Endothelial cell of umbilical vein (primary cell): ENCODE results near the gene UGT1A3. TPM values are rescaled to one million over a fixed set of nuclear protein-coding genes. Genes with fewer than 3 reads are reported as not detected.

Source experiments
- BruUV-seq: library from RNA; stranded (reverse); fragments of 400-500 nt; replicated peaks from 2 replicates; lab custom pipeline; 2021; lab: Mats Ljungman, UMichigan
- CTCF ChIA-PET: fragments of 300-600, 350-600 bp; sonication (Branson Sonifier 250); formaldehyde crosslinking; loops from one replicate; lab custom pipeline; 2021; ENCODE audit warnings: antibody characterized with exemption, inconsistent platforms; lab: Charles Lee
- POLR2A ChIA-PET: fragments of 300-600, 350-600 bp; sonication (Branson Sonifier 250); formaldehyde crosslinking; loops from one replicate; lab custom pipeline; 2021; ENCODE audit warnings: antibody characterized with exemption, inconsistent platforms; lab: Charles Lee
- DNase-seq: peaks from one replicate; pipeline ENCODE4 v3.0.0-alpha.2; 2011; ENCODE audit warnings: low read depth, low spot score
- FAIRE-seq: peaks from 2 replicates; lab custom pipeline; 2011; peaks lifted over from hg19 to GRCh38; lab: Jason Lieb, UNC
- H2AFZ ChIP-seq: 2 replicates; pipeline ENCODE4 v1.6.0; 2012; ENCODE audit warnings: low read depth, low read length, control low read depth, inconsistent platforms
- H3K27ac ChIP-seq: 2 replicates; pipeline ENCODE4 v1.5.1; 2011; ENCODE audit warnings: low read depth, mild to moderate bottlenecking, control low read depth, low read length, moderate library complexity; ENCODE audit not compliant: insufficient read depth
- H3K27me3 ChIP-seq, 2 experiments: 2 replicates each; pipeline versions ENCODE4 v1.6.0 to v1.6.1; 2011; ENCODE audit warnings: low read length in 2 of 2, mixed read lengths in 1 of 2; ENCODE audit not compliant: control insufficient read depth in 2 of 2, insufficient read depth in 2 of 2
- H3K36me3 ChIP-seq, 2 experiments: 2 replicates in 1 of 2; 3 replicates in 1 of 2; pipeline ENCODE4 v1.5.1; 2011; ENCODE audit warnings: low read length in 2 of 2, mild to moderate bottlenecking in 1 of 2, moderate library complexity in 1 of 2; ENCODE audit not compliant: control insufficient read depth in 2 of 2, insufficient read depth in 2 of 2; ENCODE audit errors: extremely low read depth in 1 of 2
- H3K4me1 ChIP-seq: 3 replicates; pipeline ENCODE4 v1.5.1; 2011; ENCODE audit warnings: mild to moderate bottlenecking, low read length; ENCODE audit not compliant: control insufficient read depth, insufficient read depth; ENCODE audit errors: extremely low read depth
- H3K4me2 ChIP-seq: 2 replicates; pipeline ENCODE4 v1.6.1; 2011; ENCODE audit warnings: low read length, control low read depth, mixed read lengths; ENCODE audit not compliant: insufficient read depth
- H3K4me3 ChIP-seq, 3 experiments: fragments of 200-600 bp in 1 of 3; sonication (generic), shearing (Covaris generic) in 1 of 3; replicated peaks in 1 of 3; 2 replicates each; pipeline ENCODE4 v1.5.1; 2011 to 2016; ENCODE audit warnings: control low read depth in 3 of 3, low read length in 3 of 3, mild to moderate bottlenecking in 2 of 3, inconsistent platforms in 1 of 3, low read depth in 1 of 3, moderate library complexity in 1 of 3; ENCODE audit not compliant: insufficient read depth in 1 of 3
- H3K79me2 ChIP-seq: 2 replicates; pipeline ENCODE4 v1.6.0; 2012; ENCODE audit warnings: low read length, inconsistent platforms; ENCODE audit not compliant: control insufficient read depth, insufficient read depth
- H3K9ac ChIP-seq: replicated peaks from 2 replicates; pipeline ENCODE3; 2011; ENCODE audit warnings: low read length, control low read depth; ENCODE audit not compliant: insufficient read depth; ENCODE audit errors: extremely low read depth
- H3K9me1 ChIP-seq: replicated peaks from 3 replicates; pipeline ENCODE4 v1.6.0; 2011; ENCODE audit warnings: mild to moderate bottlenecking, low read length; ENCODE audit not compliant: control insufficient read depth, insufficient read depth; ENCODE audit errors: extremely low read depth
- H3K9me3 ChIP-seq: replicated peaks from 2 replicates; pipeline ENCODE4 v1.5.1; 2012; ENCODE audit warnings: low read length, inconsistent platforms; ENCODE audit not compliant: control insufficient read depth, insufficient read depth
- H4K20me1 ChIP-seq: replicated peaks from 2 replicates; pipeline ENCODE3; 2011; ENCODE audit warnings: mild to moderate bottlenecking, low read length; ENCODE audit not compliant: control insufficient read depth, insufficient read depth; ENCODE audit errors: extremely low read depth
- CTCF ChIP-seq, 2 donors: IDR thresholded peaks; 1 replicate in 1 of 2; 2 replicates in 1 of 2; pipeline ENCODE4 v1.5.1; 2011; ENCODE audit warnings: low read length in 2 of 2, mild to moderate bottlenecking in 2 of 2, moderate library complexity in 2 of 2, control low read depth in 1 of 2, inconsistent platforms in 1 of 2, low read depth in 1 of 2; ENCODE audit not compliant: insufficient read depth in 1 of 2; ENCODE audit errors: extremely low read depth in 1 of 2
- EZH2 ChIP-seq: IDR thresholded peaks from 2 replicates; pipeline ENCODE4 v1.6.1; 2012; ENCODE audit warnings: borderline replicate concordance, low read depth, mild to moderate bottlenecking, moderate library complexity, low read length, inconsistent platforms; ENCODE audit not compliant: severe bottlenecking
- FOS ChIP-seq: IDR thresholded peaks from 2 replicates; pipeline ENCODE4 v1.6.1; 2011; ENCODE audit warnings: mild to moderate bottlenecking, low read length, moderate library complexity, borderline replicate concordance; ENCODE audit not compliant: insufficient read depth
- GATA2 ChIP-seq: IDR thresholded peaks from 2 replicates; pipeline ENCODE4 v1.7.0; 2011; ENCODE audit warnings: low read depth, mild to moderate bottlenecking, moderate library complexity, mixed read lengths, low read length; ENCODE audit not compliant: insufficient read length, insufficient read depth
- JUN ChIP-seq: IDR thresholded peaks from 2 replicates; pipeline ENCODE4 v1.6.1; 2011; ENCODE audit warnings: borderline replicate concordance, low read depth; ENCODE audit not compliant: insufficient read length, insufficient read depth
- MAX ChIP-seq: IDR thresholded peaks from 2 replicates; pipeline ENCODE4 v1.6.1; 2011; ENCODE audit not compliant: insufficient read depth, insufficient read length
- MYC ChIP-seq: IDR thresholded peaks from one replicate; pipeline ENCODE4 v1.6.1; 2011; ENCODE audit warnings: mild to moderate bottlenecking, low read depth, low read length
- POLR2A ChIP-seq: IDR thresholded peaks from 2 replicates; pipeline ENCODE4 v1.6.1; 2012; ENCODE audit warnings: low read depth, mild to moderate bottlenecking, control low read depth, low read length
- POLR2AphosphoS5 ChIP-seq: IDR thresholded peaks from 2 replicates; pipeline ENCODE4 v1.6.1; 2012; ENCODE audit warnings: low read depth, mild to moderate bottlenecking, control low read depth, low read length, moderate library complexity; ENCODE audit not compliant: insufficient read depth
- dilution Hi-C: fragments of 300-500 bp; cut with MboI; formaldehyde crosslinking; loops from one replicate; pipeline ENCODE4 v1.15.0; 2019; ENCODE audit warnings: low sequenced_read_pairs; ENCODE audit not compliant: extremely low pct_ligation_motif_present
- intact Hi-C: fragments of 100-400 bp; cut with micrococcal nuclease; formaldehyde crosslinking; loops from one replicate; pipeline ENCODE4 v1.10.0; 2022
- polyA plus RNA-seq, 4 experiments: library from polyadenylated mRNA; depleted of rRNA in 3 of 4; stranded (reverse) in 3 of 4; unstranded in 1 of 4; fragments of >200 nt; gene quantifications; 2 replicates each; pipeline versions ENCODE4 v1.2.1 to v1.2.3, GENCODE V29; 2011 to 2012; ENCODE audit warnings: missing spikeins in 1 of 4
- total RNA-seq: library from RNA; stranded (reverse); gene quantifications from 2 replicates; pipeline ENCODE4 v1.2.3, GENCODE V29; 2021

Gene UGT1A3
- total and polyA plus RNA-seq, 2 donors (not counting 3 experiments of a cell fraction or from before 2014, with no cell fraction given), result not detected

- BruUV-seq, result no TSS peak
- ChIA-PET POLR2A (no interaction called here), CTCF (no interaction called here)
- intact Hi-C loops, result no loop called here
- Histone ChIP-seq H4K20me1 (no peaks in the 10 kb centered on the region), H3K79me2 (no peaks in the 10 kb centered on the region), H3K27me3 (peaks cover 0 to 6% of the 10 kb centered on the region in 2 experiments), H2AFZ (no peak overlapping the region), H3K9me3 (no peaks in the 10 kb centered on the region), H3K36me3 (no peaks in the 10 kb centered on the region), H3K4me1 (no peaks in the 10 kb centered on the region), H3K27ac (no peak overlapping the region), H3K9ac (no peak overlapping the region), H3K4me2 (no peak overlapping the region), H3K9me1 (no peaks in the 10 kb centered on the region), H3K4me3 (no peak overlapping the region)
- dilution Hi-C loops, result no loop called here
- no peak for FAIRE-seq
- no peak for DNase-seq
- TF ChIP-seq MAX (no peak), GATA2 (no peak), MYC (no peak), EZH2 (no peak), JUN (no peak), CTCF (IDR thresholded peaks at IDR 0.05; ENCODE audit: extremely low read depth in 1 of 2, insufficient read depth in 1 of 2, low read depth in 1 of 2, low read length in 2 of 2) (no peak), FOS (no peak), POLR2AphosphoS5 (no peak), POLR2A (no peak)
Measured at GRCh38 chr2:233758141-233758540, 29.3 kb downstream of the UGT1A3 start.
